C4-2B (cell line): ENCODE results near the gene ZNF287.

Source experiments
- H3K27ac ChIP-seq: fragments of 450-650 bp; 2 replicates; pipeline ENCODE4 v1.5.1; 2017
- ZFX ChIP-seq: fragments of 450-650 bp; IDR thresholded peaks from 2 replicates; pipeline ENCODE4 v1.6.1; 2017
- TF ChIP-seq, protein P1 (sequence below): fragments of 450-650 bp; conservative IDR thresholded peaks from 2 replicates; pipeline ENCODE4 v1.5.1; 2017; ENCODE audit warnings: mild to moderate bottlenecking

ZNF287 gene

DNA sequence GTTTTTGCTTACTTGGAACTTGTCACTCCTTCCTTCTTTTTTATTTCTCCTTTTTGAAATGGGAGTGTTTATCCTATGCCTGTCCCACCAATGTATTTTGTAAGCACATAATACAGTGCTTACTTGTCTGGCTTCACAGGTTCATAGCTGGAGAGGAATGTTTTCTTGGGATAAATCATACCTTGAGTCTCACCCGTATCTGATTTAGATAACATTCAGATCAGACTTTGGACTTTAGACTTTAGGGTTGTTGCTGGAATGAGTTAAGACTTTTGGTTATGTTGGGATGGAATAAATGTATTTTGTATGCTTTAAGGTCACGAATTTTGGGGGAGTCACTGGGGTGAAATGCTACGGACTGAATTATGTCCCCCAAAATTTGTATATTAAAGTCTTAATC is 64.0 kb downstream of the ZNF287 start:
- H3K27ac ChIP-seq: no peak overlapping the region
- TF ChIP-seq, protein P1, sequence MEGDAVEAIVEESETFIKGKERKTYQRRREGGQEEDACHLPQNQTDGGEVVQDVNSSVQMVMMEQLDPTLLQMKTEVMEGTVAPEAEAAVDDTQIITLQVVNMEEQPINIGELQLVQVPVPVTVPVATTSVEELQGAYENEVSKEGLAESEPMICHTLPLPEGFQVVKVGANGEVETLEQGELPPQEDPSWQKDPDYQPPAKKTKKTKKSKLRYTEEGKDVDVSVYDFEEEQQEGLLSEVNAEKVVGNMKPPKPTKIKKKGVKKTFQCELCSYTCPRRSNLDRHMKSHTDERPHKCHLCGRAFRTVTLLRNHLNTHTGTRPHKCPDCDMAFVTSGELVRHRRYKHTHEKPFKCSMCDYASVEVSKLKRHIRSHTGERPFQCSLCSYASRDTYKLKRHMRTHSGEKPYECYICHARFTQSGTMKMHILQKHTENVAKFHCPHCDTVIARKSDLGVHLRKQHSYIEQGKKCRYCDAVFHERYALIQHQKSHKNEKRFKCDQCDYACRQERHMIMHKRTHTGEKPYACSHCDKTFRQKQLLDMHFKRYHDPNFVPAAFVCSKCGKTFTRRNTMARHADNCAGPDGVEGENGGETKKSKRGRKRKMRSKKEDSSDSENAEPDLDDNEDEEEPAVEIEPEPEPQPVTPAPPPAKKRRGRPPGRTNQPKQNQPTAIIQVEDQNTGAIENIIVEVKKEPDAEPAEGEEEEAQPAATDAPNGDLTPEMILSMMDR: no peak
- TF ChIP-seq ZFX: no peak
